Activated T-helper 1 cell treated with anti-CD3 and anti-CD28 coated beads, Interleukin-12 subunit alpha, Interleukin-12 subunit beta, Interleukin-2, Interleukin-4 antibody, amounts not matched to agents 30 ng/mL and 10 ng/mL and 1 ng/mL, durations not matched to agents 14 hours and 24 hours and 36 hours (primary cell): ENCODE data around the gene EGFL8. TPM values are rescaled to one million over a fixed set of nuclear protein-coding genes. Genes with fewer than 3 reads are reported as not detected.

Experiments
- total RNA-seq: library from RNA; stranded (reverse); gene quantifications from 2 replicates; pipeline ENCODE4 v1.2.3, GENCODE V29; 2022

EGFL8 gene
- total RNA-seq, 1 donor from 2014 or later, result 8.3 TPM

Other genes starting within 250 kb of the EGFL8 start
- gene C2, start 236.9 kb upstream of the EGFL8 start, total RNA-seq, result 0.88 and 1.6 TPM in 2 replicates
- 0.21 TPM in 1 of 2 replicates, not detected in the other for gene CFB, start 218.5 kb upstream of the EGFL8 start, total RNA-seq
- 92.3 and 97.7 TPM in 2 replicates for gene NELFE, start 205.6 kb upstream of the EGFL8 start, total RNA-seq
- gene SKIC2, start 205.4 kb upstream of the EGFL8 start, total RNA-seq, result 85.8 and 101 TPM in 2 replicates
- gene DXO, start 192.5 kb upstream of the EGFL8 start, total RNA-seq, result 14.1 and 15.2 TPM in 2 replicates
- gene C4A, start 182.5 kb upstream of the EGFL8 start, total RNA-seq, result 4.0 and 4.1 TPM in 2 replicates
- 4.1 and 4.7 TPM in 2 replicates for gene C4B, start 149.8 kb upstream of the EGFL8 start, total RNA-seq
- 0.34 and 0.36 TPM in 2 replicates for gene CYP21A2, start 126.2 kb upstream of the EGFL8 start, total RNA-seq
- 2.0 and 4.4 TPM in 2 replicates for gene TNXB, start 55.3 kb upstream of the EGFL8 start, total RNA-seq
- gene ATF6B, start 36.3 kb upstream of the EGFL8 start, total RNA-seq, result 80.1 and 97.6 TPM in 2 replicates
- gene FKBPL, start 34.3 kb upstream of the EGFL8 start, total RNA-seq, result 4.8 and 6.0 TPM in 2 replicates
- 0.24 and 0.57 TPM in 2 replicates for gene PRRT1, start 12.7 kb upstream of the EGFL8 start, total RNA-seq
- gene PPT2, start 10.5 kb upstream of the EGFL8 start, total RNA-seq, result 12.4 and 17.1 TPM in 2 replicates
- 34.5 and 35.6 TPM in 2 replicates for gene AGPAT1, start 11.5 kb downstream of the EGFL8 start, total RNA-seq
- 58.1 and 60.4 TPM in 2 replicates for gene RNF5, start 13.8 kb downstream of the EGFL8 start, total RNA-seq
- 19.6 and 20.2 TPM in 2 replicates for gene AGER, start 19.7 kb downstream of the EGFL8 start, total RNA-seq
- gene PBX2, start 25.6 kb downstream of the EGFL8 start, total RNA-seq, result 91.9 and 94.0 TPM in 2 replicates
- gene GPSM3, start 28.0 kb downstream of the EGFL8 start, total RNA-seq, result 82.5 and 84.7 TPM in 2 replicates
- 0.66 and 0.73 TPM in 2 replicates for gene NOTCH4, start 59.5 kb downstream of the EGFL8 start, total RNA-seq
- gene TSBP1, start 207.3 kb downstream of the EGFL8 start, total RNA-seq, result not detected in 2 replicates
- gene BTNL2, start 242.6 kb downstream of the EGFL8 start, total RNA-seq, result not detected in 2 replicates